Measurements from ENCODE around the gene CEBPE.
A peak's percentile ranks its signal among the peaks of the same experiment; 100 is the strongest.
"Not testable (repeated sequence)": the region's sequence is repeated elsewhere in the genome, so short reads cannot be mapped to it uniquely, and the experiment has no call there.

Gene CEBPE

GRCh38 chr14:23121361-23121771, 2.3 kb upstream of the CEBPE start:
- DNase-seq (ENCODE audit: low spot score) = peak; percentile 52

GRCh38 chr14:23120541-23121251, 1.6 kb upstream of the CEBPE start:
- DNase-seq (ENCODE audit: low spot score) = peak; percentile 94

DNA sequence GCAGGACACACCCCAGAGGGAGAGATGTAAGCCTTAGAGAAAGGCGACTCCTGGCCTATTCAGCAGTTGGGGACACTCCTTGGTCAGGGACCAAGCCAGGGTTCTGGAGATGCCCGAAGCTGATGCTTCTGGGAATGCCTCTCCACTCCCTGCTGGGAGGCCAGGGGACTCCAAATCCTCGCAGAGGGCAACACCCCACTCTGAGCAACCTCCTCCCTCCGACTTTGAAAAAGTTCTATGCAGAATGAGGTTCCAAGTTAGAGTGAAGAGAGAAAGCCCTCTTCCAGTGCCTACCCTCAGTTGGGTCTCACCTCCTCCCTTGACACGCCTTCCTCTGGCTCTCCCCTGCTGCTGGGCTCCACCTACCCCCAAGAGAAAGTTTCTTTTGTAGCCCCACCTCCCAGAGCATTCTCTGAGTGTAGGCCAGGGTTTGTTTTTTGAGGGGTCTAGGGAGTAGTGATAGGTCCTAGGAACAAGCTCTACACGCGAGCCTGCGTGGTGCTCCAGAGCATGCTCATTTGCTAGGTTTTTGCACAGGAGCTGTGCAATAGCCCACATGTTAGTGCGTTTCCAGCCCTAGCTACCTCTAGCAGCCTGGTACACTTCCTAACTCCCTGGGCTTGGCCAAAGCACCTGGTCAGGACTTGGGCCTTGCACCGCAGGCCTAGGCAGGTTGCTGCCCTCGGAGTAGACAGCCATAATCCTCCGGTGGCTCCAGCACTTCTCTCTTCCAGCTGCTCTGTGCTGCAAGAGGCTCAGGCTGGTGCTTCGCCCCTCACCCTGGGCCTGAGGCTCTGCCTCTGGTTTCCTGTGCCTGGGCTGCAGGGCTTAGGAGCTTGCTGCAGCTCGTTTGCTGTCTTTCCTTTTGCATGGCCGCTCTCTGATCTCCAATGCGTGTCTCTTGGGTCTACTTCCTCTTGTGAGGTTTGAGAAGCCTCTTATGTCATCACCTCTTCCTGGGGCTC, 590 bp upstream of the CEBPE start:
- DNase-seq (ENCODE audit: low spot score) = peak; percentile 52

GRCh38 chr14:23117371-23118020, 1.6 kb downstream of the CEBPE start:
- DNase-seq (ENCODE audit: low spot score) = no peak

DNA sequence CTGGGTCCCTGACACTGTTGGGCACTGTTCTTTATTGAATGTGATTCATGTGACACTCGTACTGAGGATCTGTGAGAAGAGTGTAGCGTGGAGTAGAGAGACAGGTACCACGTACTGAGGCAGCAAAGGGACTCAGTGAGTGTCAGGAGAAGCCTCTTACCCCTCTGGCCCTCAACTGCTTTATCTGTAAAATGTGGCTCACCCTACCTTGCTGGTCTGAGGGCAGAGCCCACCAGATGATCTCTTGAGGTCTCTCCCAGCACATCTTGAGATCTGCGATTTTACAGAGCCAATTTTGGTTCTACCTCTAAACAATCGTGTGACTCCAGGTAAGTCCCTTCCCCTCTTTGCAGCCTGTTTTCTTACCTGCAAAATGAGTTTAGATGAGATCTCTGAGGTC, 3.1 kb downstream of the CEBPE start:
- no peak for DNase-seq (ENCODE audit: low spot score)

DNA sequence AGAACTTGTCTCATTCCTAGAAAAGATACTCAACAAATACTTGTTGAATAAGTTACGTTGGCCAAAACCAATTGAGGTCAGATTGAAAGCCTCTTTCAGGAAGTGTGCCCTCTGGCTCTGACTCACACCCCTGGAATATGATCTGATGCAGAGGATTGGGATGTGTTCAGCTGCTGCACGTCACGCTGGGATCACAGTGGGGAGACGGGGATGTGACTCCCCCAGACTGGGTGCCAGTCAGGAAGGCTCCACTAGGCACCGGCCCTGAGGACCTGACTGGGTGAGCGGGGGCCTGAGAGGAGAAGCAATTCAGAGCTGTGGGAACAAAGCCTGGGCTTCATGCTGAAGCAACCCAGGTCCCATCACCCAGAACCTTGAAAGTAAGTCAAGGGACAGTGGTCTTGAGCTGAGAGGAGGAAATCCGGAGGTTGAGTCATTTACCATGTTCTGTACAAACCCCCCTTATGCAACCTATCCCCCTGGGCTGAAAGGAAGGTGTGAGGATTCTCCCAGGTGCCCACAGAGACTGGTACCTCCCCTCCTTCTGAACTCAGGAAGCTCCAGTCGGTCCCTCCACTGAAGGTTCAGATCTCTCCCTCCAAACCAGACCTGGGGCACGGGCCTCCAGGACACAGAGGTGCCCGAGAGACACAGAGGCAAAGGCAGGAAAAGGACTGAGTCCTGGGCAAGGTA, 3.9 kb downstream of the CEBPE start:
- no peak for DNase-seq (ENCODE audit: low spot score)

DNA sequence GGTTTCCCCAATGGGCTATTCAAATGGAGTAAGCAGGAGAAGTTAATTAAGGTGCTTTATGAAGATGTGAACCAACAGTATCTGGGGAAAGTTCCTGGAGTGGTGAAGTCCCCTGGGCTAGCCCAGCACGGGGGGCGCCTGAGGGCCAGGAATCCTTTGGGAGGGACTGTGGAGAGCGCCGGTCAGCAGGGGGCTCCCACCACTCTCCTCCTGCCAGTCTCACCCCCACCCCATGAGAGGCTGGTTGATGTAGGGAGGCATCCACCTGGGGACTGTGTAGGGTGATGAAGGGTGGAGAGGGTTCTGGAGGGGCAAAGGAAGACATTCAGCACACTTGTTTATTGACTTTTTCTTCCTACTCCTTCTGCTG, 4.4 kb downstream of the CEBPE start:
- DNase-seq (ENCODE audit: low spot score) = no peak

DNA sequence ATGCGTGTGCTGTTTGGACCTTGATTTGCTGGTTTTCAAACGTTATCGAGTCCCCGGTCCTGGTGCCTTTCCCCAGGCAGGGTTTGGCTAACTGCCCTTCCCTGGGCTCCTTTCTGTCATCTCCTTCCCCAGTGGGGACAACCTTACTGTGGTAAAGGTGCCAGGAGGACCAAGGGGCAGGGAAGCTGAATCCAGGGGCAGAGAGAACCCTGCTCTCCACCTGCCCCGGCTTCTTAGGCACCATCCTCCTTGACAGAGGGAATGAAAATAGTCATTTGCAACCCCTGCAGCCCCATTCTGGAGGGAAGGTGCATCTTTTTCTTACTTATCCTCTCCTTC, 5.0 kb downstream of the CEBPE start:
- no peak for DNase-seq (ENCODE audit: low spot score)

- no peak for DNase-seq (ENCODE audit: low spot score)
Measured at GRCh38 chr14:23113431-23114119, 5.5 kb downstream of the CEBPE start.

- no peak for DNase-seq (ENCODE audit: low spot score)
Measured at GRCh38 chr14:23112359-23113178, 6.5 kb downstream of the CEBPE start.

DNA sequence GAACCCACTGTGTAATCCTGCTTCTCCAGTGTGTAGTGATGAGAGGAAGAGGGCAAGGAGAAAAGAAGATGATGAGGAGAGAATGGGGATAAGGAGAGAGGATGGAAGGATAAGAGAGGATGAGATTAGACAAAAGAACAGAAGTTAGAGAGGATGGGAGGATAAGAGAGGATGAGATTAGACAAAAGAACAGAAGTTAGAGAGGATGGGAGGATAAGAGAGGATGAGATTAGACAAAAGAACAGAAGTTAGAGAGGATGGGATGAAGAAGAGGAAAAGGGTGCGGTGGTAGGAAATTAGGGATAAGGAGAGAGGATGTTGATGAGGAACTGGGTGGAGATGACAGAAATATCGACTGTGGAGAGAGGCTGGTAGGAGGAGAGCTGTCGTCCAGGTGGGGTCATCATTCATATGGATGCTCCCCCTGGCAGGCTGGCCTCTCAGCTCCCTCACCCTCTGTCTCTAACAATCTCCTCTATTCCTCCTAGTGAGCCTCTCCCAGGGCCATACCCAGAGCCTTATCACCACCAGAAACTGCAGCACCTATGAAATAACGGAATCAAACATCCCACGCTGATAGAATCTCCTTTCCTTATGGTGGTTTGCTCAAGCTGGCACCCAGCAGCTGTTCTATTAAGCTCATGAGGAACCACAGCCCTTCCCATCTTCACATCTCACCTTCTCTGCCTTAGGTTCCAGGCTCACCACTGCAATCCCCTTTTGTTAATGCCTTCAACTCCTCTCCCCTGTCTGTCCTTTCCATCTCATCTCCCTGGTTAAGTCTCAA, 8.3 kb downstream of the CEBPE start:
- DNase-seq (ENCODE audit: low spot score) = no peak

- DNase-seq (ENCODE audit: low spot score) = no peak
Measured at GRCh38 chr14:23109769-23110168, 9.3 kb downstream of the CEBPE start.

GRCh38 chr14:23108169-23108568, 10.9 kb downstream of the CEBPE start:
- DNase-seq (ENCODE audit: low spot score) = not testable (repeated sequence)

DNA sequence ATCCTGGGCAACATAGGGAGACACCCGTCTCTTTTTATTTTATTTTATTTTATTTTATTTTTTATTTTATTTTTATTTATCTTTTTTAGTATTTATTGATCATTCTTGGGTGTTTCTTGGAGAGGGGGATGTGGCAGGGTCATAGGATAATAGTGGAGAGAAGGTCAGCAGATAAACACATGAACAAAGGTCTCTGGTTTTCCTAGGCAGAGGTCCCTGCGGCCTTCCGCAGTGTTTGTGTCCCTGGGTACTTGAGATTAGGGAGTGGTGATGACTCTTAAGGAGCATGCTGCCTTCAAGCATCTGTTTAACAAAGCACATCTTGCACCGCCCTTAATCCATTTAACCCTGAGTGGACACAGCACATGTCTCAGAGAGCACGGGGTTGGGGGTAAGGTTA, 11.4 kb downstream of the CEBPE start:
- not testable (repeated sequence) for DNase-seq (ENCODE audit: low spot score)

- no peak for DNase-seq (ENCODE audit: low spot score)
Measured at GRCh38 chr14:23106747-23107045, 12.4 kb downstream of the CEBPE start.

DNA sequence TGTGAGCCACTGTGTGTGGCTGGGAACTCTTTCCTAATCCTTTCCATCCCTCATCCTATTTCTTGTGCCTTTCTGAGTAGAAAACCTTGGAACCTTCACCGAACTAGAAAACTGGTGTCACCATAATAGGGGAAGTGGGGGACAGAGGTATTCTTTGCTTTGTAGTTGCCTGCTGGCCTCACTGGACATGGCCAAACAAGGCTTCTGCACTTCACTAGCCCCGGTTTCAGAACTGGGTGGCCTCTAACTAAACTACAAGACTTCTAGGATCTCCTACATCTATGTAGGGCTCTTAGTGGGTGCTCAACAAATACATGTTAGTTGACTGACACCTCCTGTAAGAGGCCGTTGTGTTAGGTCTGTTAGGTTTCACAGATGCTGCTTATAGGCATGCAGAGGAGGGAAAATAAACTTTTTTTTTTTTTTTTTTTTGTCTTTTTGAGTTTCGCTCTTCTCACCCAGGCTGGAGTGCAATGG, 13.7 kb downstream of the CEBPE start:
- no peak for DNase-seq (ENCODE audit: low spot score)

GRCh38 chr14:23104591-23105347, 14.3 kb downstream of the CEBPE start, which contains the start of gene CIROP:
CIROP (minus strand) TSS chr14:23104989; CDS start chr14:23104920, 69 bp downstream.
- peak; percentile 46 for DNase-seq (ENCODE audit: low spot score)

DNA sequence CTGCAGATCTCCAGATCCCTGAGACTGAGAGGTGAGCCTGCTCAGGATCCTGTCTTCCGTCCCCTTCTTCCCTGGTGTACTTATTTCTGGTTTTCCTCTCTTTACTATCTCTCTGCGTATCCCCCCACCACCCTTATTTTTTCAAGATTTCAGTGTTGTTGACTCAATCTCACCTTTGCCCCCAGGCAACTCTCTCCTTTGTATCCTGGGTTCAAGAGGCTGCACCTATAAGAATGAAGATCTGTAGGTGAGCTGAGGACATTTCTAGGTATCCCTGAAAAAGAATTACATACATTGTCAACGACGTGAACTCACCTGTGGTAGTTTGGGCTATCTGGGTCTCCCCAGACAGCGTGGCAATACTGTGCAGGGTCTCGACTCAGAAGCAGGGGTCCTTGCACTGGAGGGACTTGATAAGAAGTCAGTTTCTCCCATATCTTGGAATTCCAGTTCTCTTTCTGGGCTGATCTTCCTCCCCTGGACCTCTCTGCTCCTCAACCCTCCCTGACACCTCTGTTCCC, 14.9 kb downstream of the CEBPE start:
- peak; percentile 22 for DNase-seq (ENCODE audit: low spot score)

DNA sequence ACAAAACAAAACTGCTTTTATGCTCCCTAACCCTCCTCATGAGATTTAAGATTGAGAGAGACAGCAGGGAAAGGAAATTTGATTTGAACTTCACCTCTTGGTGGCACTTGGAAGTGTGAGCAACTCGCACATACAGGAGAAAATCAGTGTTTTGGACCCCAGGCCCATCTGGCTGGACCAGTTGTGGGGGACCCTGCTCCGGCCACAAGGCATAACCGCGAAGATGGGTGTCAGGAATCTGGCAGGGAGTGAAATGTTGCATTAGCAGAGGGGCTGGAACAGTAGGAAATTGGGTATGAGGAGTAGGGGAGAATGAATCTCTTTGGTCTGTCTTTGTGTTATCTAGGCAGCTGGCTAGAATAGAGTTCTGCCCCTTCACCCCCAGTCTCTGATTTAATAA, 15.5 kb downstream of the CEBPE start:
- peak; percentile 41 for DNase-seq (ENCODE audit: low spot score)

Measured in ecto neural progenitor cell (in vitro differentiated cells).